ENCODE data around the gene SMAP1. TPM values are rescaled to one million over a fixed set of nuclear protein-coding genes. Genes with fewer than 3 reads are reported as not detected.
A peak's percentile ranks its signal among the peaks of the same experiment; 100 is the strongest.

SMAP1 gene
- total RNA-seq, 2 donors from 2014 or later, result 47.4 to 48.4 TPM

DNA sequence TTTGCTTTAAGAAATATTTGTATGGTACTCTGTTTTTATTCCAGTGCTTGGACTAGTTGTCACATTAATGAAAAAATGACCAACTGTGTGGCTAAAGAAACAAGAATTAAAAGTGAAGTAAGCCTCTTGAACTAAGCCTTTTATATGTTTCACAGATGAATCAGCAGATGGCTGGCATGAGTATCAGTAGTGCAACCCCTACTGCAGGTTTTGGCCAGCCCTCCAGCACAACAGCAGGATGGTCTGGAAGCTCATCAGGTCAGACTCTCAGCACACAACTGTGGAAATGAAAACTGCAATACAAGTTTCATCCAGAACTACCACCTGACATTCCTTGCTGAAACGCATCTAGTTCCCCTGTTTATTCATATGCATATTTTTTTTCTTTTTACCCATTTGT lies 192.4 kb downstream of the SMAP1 start:
- DNase-seq (no peak), ATAC-seq (no peak)
- intact Hi-C loops (cut with DNase I, micrococcal nuclease), result no loop called here

DNA sequence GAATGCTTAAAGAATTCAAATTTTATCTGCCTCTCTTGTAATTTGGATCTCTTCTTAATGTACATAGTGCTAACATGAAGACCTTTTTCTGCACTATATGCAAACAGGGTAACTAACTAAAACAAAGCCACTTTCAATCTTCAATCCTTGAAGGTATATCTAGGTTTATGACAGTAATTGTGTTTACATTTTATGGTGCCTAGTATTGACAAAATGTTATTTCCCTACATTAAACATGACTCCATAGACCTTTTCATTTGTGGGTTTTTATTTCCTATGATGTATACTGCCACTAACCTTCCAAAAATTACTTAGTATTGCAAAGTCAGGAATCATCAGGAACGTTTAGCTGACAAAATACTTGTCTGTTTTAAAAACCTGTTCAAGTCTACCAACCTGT lies 193.2 kb downstream of the SMAP1 start:
- peak; percentile 78 for ATAC-seq

DNA sequence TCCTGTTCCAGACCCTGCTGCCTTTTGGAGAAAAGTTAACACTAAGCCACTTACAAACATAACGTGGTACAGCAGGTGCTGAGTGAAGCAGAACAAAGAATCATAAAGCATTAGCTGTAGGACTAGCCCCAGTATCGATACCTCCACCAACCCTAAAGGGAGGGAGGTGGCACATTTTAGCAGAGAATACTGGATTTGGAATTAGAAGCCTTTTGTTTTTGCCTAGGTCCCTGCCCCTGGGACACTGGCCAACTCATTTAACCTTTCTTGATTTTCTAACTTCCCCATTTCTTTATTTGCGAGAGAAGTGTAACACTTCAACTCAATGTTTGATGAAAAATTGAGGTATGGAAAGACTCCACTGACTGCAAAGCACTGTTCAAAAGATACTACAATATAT lies 195.7 kb downstream of the SMAP1 start:
- no peak for ATAC-seq
- intact Hi-C loops (cut with DNase I, micrococcal nuclease), result no loop called here
- DNase-seq, result no peak

More for the DNA sequence above, 193.2 kb downstream of the SMAP1 start:
- no peak for DNase-seq
- intact Hi-C loops (cut with DNase I, micrococcal nuclease), result no loop called here

DNA sequence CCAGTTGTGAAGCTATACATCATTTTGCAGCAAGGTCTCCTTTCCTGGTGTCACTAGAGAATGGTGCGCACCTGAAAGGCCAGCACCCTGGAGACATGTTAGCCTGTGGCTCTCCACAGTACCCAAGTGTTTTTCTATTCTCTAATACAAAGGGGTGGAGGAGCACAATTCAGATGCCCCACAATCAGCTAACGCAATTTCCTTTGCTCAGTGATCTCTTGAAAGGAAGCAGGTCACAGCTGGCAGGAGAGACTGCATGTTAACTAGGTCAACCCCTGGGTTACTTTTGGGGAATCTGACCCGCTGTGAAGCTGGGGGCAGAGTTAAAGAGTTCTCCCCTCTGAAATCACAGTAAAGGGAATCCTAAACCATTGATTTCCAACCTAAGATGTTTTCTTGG lies 196.7 kb downstream of the SMAP1 start:
- DNase-seq (no peak), ATAC-seq (no peak)
- intact Hi-C loops (cut with DNase I, micrococcal nuclease), result no loop called here

DNA sequence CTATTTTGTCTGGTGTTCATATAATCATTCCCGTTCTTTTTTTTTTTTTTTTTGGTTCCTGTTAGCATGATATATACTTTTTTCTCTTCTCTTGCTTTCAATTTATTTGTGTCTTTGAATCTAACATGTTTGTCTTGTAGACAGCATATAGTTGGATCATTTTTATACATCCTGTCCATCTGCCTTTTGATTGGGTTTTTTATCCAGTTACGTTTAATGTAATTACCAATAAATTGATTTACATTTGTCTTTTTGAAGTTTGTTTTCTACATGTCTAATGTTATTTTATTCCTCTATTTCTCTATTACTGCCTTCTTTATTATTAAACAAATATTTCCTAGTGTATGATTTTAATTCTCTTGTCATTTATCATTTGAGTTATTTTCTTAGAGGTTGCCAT lies 204.8 kb downstream of the SMAP1 start:
- ATAC-seq, result no peak
- intact Hi-C loops (cut with DNase I, micrococcal nuclease), result no loop called here
- DNase-seq, result no peak

DNA sequence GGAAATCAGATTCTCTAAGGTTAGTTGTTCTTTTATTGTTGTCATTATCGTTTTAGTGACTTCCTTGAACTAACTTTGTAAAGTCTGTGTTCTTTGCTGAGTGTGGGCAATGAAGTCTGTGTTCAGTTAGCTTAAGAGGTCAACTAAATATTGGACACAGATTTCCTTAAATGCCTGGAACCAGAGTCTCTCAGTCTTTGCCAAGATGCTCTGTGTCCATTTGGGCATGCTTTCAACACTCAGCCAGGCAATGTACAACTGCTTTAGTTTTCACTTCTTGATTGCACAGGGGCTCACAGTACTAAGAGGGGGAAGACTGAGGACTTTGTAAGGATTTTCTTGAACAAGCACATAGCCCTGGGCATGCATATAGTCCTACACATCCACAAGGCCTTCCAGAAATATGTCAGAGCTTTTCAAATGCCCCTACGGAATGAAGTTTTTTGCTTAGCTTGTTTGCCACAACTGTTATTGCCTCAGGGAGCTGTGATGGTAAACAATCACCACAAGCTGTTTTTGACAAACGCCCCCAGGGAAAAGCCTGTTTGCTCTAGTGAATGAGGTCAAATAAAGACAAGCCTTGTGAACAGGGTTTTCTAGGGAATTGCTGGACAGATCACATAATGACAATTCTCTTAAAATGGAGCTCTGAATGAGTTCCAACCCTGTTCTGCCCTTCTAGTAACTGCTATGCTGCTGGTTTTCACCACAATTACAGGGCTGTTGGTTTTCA lies 206.7 kb downstream of the SMAP1 start:
- intact Hi-C loops (cut with DNase I, micrococcal nuclease), result no loop called here
- no peak for DNase-seq
- no peak for ATAC-seq

DNA sequence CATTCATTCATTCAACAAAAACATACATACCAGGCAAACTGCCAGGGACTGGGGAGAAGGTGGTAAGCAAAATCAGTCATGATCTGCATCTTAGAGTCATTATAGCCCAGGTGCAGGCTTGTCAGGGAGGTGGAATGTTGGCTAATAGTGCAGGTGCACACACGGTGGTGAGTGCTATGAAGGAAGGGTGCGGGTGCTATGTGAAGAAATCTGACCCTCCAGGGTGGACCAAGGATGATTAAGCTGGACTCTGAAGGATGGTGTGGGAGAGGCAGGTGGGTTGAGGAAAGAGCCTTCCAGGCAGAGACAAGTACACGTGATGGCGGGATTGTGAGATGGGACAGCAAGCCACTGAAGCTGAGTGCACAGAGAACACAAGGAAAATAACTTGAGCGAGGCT lies 211.8 kb downstream of the SMAP1 start:
- intact Hi-C loops (cut with DNase I, micrococcal nuclease), result no loop called here
- no peak for DNase-seq
- no peak for ATAC-seq

DNA sequence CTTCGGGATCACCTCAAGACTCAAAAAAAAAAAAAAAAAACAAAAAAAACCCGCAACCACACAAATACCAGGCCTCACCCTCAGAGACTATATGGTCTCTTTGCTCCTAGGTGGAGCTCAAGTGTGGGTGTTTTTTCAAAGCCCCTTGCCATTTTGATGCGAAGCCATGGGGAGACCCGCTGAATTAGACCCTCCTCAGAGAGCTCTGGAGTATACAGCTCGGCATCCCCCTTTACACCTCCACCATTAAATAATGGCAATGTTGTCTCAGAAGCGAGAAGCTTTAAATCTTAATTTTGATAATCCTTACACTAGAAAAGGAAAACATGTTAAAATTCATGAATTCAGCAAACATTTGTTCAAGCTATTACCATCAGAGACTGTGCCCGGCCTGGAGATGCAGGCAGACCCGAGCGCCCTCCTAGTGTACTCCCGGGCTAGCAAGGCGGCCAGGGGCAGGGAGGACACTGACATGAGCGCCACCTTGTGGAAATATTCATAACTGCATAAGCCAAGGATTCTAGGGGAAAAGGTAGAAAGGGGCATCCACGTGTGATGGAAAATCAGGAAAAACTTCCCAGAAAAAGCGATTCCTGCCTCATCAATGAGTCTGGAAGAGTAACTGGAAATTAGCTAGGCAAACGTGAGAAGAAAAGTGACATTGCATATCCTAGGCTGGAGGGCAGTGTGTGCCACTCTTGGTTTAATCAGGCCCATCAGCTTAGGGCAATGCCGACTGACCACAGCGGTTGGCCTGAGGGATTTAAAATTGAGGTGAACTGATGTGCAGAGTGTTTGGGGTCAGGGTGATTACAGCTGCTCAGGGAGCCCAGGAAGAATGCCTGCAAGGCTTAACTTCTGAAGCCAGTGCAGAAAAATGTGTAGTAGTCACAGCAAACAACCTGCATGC lies 216.6 kb downstream of the SMAP1 start:
- intact Hi-C loops (cut with DNase I, micrococcal nuclease), result loop anchor here in 1 of 2 donors (2.0 kb wide), 1 partner anchor 178 kb away; no protein-coding TSS in a partner anchor
- ATAC-seq (peak; percentile 65), DNase-seq (peak in 1 of 2 donors; percentile 43)

DNA sequence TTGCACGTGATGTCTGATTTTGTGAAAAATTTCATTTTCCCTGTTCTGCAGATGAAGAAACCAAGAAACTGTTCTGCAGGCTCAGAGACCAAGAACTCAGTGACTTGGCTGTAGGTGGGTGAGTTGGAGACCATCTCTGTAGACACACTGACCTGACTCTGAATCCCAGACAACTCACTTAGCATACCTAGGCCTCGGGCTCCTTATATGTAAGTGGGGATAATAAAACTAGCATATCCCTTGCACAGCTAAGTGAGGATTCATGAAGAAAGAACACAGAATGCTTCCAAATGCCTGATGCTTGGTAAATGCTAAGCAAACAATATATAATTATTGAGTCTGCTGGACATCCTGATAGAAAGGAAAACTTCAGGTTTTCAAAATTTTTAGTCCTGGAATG lies 218.4 kb downstream of the SMAP1 start:
- no peak for ATAC-seq
- DNase-seq, result no peak
- intact Hi-C loops (cut with DNase I, micrococcal nuclease), result no loop called here

DNA sequence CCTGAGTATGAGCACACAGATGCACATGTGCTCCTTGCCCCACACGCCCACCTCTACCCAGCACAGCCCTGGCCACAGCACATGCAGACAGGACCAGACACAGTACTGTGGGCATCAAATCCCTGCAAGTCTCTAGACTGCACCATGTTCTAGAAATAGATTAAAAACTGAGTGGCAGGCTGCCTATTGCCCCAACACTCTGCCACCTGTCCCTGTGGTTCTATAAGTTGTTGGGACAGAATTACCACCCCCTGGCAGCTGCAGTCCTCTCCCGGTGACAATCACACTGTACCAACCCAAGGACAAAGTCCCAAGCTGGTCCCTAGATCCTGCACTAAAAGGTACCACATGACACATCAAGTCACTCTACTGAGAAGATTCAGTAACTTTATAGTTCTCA lies 219.0 kb downstream of the SMAP1 start:
- DNase-seq, result peak in 1 of 2 donors; percentile 16
- peak; percentile 96 for ATAC-seq
- intact Hi-C loops (cut with DNase I, micrococcal nuclease), result no loop called here

DNA sequence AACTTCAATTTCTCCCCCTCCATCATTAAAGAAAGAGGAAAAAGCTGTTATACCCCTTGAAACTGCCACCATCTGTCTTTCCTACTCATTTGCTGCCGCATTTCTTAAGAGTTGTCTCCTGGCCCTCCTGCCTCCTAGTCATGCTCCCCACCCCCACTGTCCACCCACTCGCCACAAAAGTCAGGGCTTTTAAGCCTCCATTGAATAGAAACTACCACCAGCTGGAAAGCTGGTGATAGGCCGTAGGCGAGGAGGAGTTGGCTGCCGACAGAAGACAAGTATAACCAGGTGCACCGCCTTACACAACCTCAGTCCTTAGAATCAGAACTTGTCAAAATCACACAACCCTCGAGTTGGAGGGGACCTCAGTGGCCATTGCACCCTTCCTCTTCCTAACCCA lies 221.6 kb downstream of the SMAP1 start:
- DNase-seq, result no peak
- ATAC-seq, result no peak
- intact Hi-C loops (cut with DNase I, micrococcal nuclease), result no loop called here

DNA sequence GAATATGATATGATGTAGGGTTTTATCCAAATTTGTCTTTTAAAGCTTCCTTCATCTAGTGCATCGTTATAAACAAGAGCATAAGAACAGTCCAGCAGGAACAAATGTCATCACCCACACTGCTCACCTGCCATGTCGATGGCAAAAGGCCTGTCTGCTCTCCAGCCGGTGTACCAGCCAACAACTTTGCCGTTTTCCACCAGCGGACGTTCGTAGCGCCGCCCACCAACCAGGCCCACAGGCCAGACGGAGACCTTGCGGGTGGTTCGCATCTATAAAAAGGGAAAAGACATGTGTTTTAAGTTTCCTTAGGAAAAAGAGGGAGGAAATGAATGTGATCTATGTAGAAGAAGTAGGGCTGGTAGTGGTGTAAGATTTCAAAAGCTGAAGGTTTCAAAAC lies 226.3 kb downstream of the SMAP1 start:
- intact Hi-C loops (cut with DNase I, micrococcal nuclease), result no loop called here
- DNase-seq (no peak), ATAC-seq (no peak)

DNA sequence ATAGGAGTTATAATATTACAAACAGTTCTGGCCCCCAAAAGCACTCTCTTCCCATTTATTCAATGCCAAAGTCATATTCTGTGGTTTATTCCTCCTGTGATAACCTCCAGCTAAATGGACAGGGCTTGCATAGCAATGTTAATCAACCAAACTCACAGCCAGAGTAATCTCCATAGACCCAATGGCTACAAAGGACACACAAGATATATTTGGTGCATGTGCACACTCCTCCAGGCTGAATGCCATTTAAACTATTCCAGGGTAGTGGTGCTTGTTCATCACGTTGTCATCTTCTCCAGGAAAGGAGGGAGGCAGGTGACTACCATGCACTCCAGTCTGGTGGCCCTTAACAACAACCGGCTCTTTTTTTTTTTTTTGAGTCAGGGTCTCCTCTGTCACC lies 232.4 kb downstream of the SMAP1 start:
- ATAC-seq, result no peak
- intact Hi-C loops (cut with DNase I, micrococcal nuclease), result no loop called here
- no peak for DNase-seq

DNA sequence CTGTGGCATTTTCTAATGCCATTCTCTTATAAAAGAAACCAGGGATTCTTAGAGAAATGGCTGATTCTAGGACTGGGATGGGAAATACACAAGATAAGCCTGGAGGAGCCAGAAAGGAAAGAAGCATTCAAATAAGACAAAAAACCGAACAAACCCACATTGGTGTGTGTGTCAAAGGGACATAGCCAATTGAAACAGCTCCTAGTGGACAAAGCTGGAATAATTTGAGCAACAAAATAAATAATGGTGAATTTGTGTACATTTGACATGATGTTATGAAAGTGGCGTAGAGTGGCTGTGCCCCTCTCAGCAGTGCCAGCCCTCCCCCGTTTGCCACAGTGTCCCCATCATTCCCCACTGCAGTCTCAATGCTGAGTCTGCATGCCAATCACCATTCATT lies 233.6 kb downstream of the SMAP1 start:
- ATAC-seq (no peak), DNase-seq (no peak)
- intact Hi-C loops (cut with DNase I, micrococcal nuclease), result no loop called here

DNA sequence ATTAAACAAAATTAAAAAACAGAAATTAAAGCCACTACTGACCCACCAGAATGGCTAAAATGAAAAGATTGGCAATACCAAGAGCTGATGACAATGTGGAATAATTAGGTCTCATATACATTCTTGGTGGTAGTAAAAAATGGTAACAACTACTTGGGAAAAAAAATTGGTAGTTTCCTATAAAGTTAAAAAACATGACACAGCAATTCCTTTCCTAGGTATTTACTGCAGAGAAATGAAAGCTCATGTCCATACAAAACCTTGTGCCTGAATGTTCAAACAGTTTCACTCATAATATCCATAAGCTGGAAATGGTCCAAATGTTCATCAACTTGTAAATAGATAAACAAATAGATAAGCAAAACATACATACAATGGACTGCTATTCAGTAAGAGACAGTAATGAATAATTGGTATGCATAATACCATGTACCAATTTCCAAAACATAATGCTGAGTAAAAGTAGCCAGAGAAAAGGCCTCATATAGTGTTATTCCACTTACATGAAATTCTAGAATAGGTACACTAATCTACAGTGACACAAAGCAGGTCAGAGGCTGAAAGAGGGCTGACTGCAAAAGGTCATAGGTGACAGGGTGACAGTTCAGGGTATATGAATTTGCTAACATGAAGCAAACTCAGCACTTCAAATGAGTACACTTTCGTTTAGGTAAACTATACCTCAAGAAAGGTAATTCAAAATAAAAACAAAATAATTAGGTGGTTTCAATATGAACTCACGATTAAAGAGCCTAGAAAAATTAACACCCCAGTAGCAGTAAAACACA lies 236.2 kb downstream of the SMAP1 start:
- DNase-seq (no peak), ATAC-seq (no peak)
- intact Hi-C loops (cut with DNase I, micrococcal nuclease), result no loop called here

DNA sequence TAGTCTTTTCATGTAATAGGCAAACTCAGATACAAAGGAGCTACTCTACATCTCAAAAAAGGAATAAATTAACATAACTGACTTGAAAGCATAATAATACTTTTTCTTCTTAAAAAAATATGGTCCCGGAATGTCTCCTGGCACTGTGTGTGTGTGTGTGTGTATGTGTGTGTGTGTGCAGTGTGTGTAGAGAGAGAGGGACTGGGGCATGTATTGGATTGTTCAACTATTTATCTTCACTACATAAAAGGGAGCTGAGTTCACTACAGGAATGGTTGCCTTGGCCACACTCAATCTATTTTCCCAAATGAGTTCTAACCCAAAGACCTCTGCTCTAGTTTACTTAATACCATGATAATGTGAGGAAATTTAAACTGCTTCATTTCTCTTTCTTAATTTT lies 238.1 kb downstream of the SMAP1 start:
- DNase-seq (no peak), ATAC-seq (no peak)
- intact Hi-C loops (cut with DNase I, micrococcal nuclease), result no loop called here
